Measurements from ENCODE around the gene BCKDHB. TPM values are rescaled to one million over a fixed set of nuclear protein-coding genes. Genes with fewer than 3 reads are reported as not detected.

Gene BCKDHB
- total RNA-seq, 1 donor from 2014 or later: 16.2 TPM

DNA sequence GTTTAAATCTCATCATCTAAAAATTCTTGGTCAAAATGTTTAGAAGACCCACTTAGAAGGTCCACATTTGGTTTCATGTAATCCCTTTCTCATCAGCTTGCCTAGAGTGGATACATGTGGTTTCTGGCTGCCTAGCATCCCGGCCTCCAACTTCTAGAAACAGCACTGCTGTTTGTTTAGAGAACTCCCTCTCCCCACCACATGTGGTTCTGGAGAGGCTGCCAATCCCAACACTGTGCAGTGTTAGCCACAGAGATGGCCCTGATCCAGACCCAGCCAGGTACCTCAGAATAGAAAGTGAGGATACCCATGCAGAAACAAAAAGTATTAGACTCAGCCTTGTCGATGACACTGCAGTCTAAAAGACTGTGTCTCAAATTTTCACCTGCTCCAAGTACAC is 241.8 kb downstream of the BCKDHB start:
- H3K27me3 ChIP-seq: no peaks in the 10 kb centered on the region
- intact Hi-C loops (cut with DNase I): no loop called here

GRCh38 chr6:80356000-80356399 is 249.5 kb downstream of the BCKDHB start:
- no peak for DNase-seq (ENCODE audit: extremely low spot score in 2 of 2)
- intact Hi-C loops (cut with DNase I): no loop called here
- TF ChIP-seq POLR2AphosphoS5 (IDR thresholded peaks at IDR 0.05; ENCODE audit: insufficient read depth in 1 of 2, low read depth in 1 of 2) (no peak), CTCF (IDR thresholded peaks at IDR 0.05) (no peak), POLR2A (IDR thresholded peaks at IDR 0.05) (no peak)
- H3K4me3 ChIP-seq: no peak overlapping the region
- H3K27ac ChIP-seq: no peak overlapping the region
- H3K4me1 ChIP-seq: peaks cover 11% of the 10 kb centered on the region
- no peaks in the 10 kb centered on the region for H3K36me3 ChIP-seq
- H3K27me3 ChIP-seq: no peaks in the 10 kb centered on the region
- no peaks in the 10 kb centered on the region for H3K9me3 ChIP-seq

More for the DNA sequence above, 241.8 kb downstream of the BCKDHB start:
- Histone ChIP-seq H3K4me3 (no peak overlapping the region), H3K9me3 (no peaks in the 10 kb centered on the region), H3K4me1 (no peaks in the 10 kb centered on the region), H3K27ac (no peak overlapping the region), H3K36me3 (no peaks in the 10 kb centered on the region)
- DNase-seq (ENCODE audit: extremely low spot score in 2 of 2): no peak
- TF ChIP-seq POLR2A (IDR thresholded peaks at IDR 0.05) (no peak), POLR2AphosphoS5 (IDR thresholded peaks at IDR 0.05; ENCODE audit: insufficient read depth in 1 of 2, low read depth in 1 of 2) (no peak), CTCF (IDR thresholded peaks at IDR 0.05) (no peak)

DNA sequence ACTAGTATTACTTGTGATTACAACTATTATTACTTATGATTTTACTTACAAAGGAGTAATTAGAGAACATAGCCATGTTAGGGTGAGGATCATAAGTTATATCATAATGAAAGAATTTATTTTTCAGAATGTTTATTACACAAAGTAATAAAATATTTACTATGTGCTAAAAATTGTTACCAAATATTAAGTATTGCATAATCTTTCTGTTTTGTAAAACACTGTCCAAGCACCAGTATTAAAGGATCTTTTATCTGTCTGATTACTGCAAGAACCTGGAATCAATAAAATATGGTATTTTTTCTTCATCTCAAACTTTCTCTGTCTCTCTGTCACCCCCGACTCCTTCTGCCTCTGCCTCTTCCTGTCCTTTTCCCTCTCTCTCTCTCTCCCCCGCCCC is 250.1 kb downstream of the BCKDHB start:
- Histone ChIP-seq H3K4me1 (peaks cover 11% of the 10 kb centered on the region), H3K36me3 (no peaks in the 10 kb centered on the region), H3K4me3 (no peak overlapping the region), H3K9me3 (no peaks in the 10 kb centered on the region), H3K27ac (no peak overlapping the region), H3K27me3 (no peaks in the 10 kb centered on the region)
- intact Hi-C loops (cut with DNase I): no loop called here
- no peak for DNase-seq (ENCODE audit: extremely low spot score in 2 of 2)
- TF ChIP-seq CTCF (IDR thresholded peaks at IDR 0.05) (no peak), POLR2A (IDR thresholded peaks at IDR 0.05) (no peak), POLR2AphosphoS5 (IDR thresholded peaks at IDR 0.05; ENCODE audit: insufficient read depth in 1 of 2, low read depth in 1 of 2) (no peak)

GRCh38 chr6:80357081-80357480 is 250.6 kb downstream of the BCKDHB start:
- no peak overlapping the region for H3K4me3 ChIP-seq
- no peaks in the 10 kb centered on the region for H3K36me3 ChIP-seq
- peaks cover 11% of the 10 kb centered on the region for H3K4me1 ChIP-seq
- TF ChIP-seq POLR2A (IDR thresholded peaks at IDR 0.05) (no peak), POLR2AphosphoS5 (IDR thresholded peaks at IDR 0.05; ENCODE audit: insufficient read depth in 1 of 2, low read depth in 1 of 2) (no peak), CTCF (IDR thresholded peaks at IDR 0.05) (no peak)
- no peak for DNase-seq (ENCODE audit: extremely low spot score in 2 of 2)
- intact Hi-C loops (cut with DNase I): no loop called here
- H3K27me3 ChIP-seq: no peaks in the 10 kb centered on the region
- no peaks in the 10 kb centered on the region for H3K9me3 ChIP-seq
- no peak overlapping the region for H3K27ac ChIP-seq

DNA sequence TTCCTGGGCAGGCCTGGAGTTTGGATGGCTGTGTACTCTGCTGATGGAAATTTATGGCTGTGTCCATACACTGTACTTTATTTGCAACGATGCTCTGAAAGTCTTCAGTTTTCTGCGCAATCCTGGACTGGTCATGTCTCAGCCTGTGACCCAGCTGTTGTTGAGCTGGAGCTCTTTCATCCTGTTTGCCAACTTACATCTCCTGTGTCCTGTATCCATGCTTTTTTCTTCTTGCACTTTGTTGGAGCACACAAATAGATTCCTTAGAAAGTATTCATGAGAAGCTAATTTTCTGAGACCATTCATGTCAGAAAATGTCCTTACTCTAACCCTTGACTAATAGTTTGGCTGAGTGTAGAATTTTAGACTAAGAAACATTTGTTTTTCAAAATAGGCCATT is 251.2 kb downstream of the BCKDHB start:
- no peaks in the 10 kb centered on the region for H3K27me3 ChIP-seq
- H3K9me3 ChIP-seq: no peaks in the 10 kb centered on the region
- H3K4me1 ChIP-seq: peaks cover 11% of the 10 kb centered on the region
- TF ChIP-seq CTCF (IDR thresholded peaks at IDR 0.05): no peak
- no peak for TF ChIP-seq POLR2AphosphoS5 (IDR thresholded peaks at IDR 0.05; ENCODE audit: insufficient read depth in 1 of 2, low read depth in 1 of 2)
- TF ChIP-seq POLR2A (IDR thresholded peaks at IDR 0.05): no peak
- H3K36me3 ChIP-seq: no peaks in the 10 kb centered on the region
- intact Hi-C loops (cut with DNase I): no loop called here
- no peak for DNase-seq (ENCODE audit: extremely low spot score in 2 of 2)
- no peak overlapping the region for H3K27ac ChIP-seq
- H3K4me3 ChIP-seq: no peak overlapping the region

All from vagina (tissue), 2 donors.